H9 (cell line): Measurements from ENCODE around the gene EVI5. TPM values are rescaled to one million over a fixed set of nuclear protein-coding genes. Genes with fewer than 3 reads are reported as not detected.
A peak's percentile ranks its signal among the peaks of the same experiment; 100 is the strongest.
"Not testable (repeated sequence)": the region's sequence is repeated elsewhere in the genome, so short reads cannot be mapped to it uniquely, and the experiment has no call there.

ENCODE experiments used
- DNase-seq: peaks from one replicate; pipeline ENCODE4 v3.0.0-alpha.2; 2017
- H2AFZ ChIP-seq: one replicate; pipeline ENCODE4 v1.6.1; 2013; ENCODE audit warnings: mild to moderate bottlenecking, low read length, control low read depth, moderate library complexity
- H2AK5ac ChIP-seq: 2 replicates; pipeline ENCODE4 v1.6.1; 2013; ENCODE audit warnings: low read length, control low read depth, mixed read lengths; ENCODE audit not compliant: insufficient read length
- H2BK120ac ChIP-seq: one replicate; pipeline ENCODE4 v1.6.1; 2013; ENCODE audit warnings: low read depth, mild to moderate bottlenecking, low read length, control low read depth, inconsistent platforms; ENCODE audit not compliant: poor library complexity, severe bottlenecking
- H2BK12ac ChIP-seq: 2 replicates; pipeline ENCODE4 v1.6.1; 2013; ENCODE audit warnings: low read length, control low read depth, mixed read lengths, low read depth; ENCODE audit not compliant: insufficient read length
- H2BK15ac ChIP-seq: 2 replicates; pipeline ENCODE4 v1.6.1; 2013; ENCODE audit warnings: low read depth, low read length, control low read depth
- H2BK20ac ChIP-seq: one replicate; pipeline ENCODE4 v1.6.1; 2013; ENCODE audit warnings: low read depth, mild to moderate bottlenecking, low read length, control low read depth, inconsistent platforms; ENCODE audit not compliant: poor library complexity, severe bottlenecking
- H2BK5ac ChIP-seq: 2 replicates; pipeline ENCODE4 v1.6.1; 2013; ENCODE audit warnings: low read length, control low read depth, mixed read lengths; ENCODE audit not compliant: insufficient read length
- H3K14ac ChIP-seq: 2 replicates; pipeline ENCODE4 v1.6.1; 2013; ENCODE audit warnings: low read length, control low read depth; ENCODE audit not compliant: insufficient read depth
- H3K18ac ChIP-seq: 2 replicates; pipeline ENCODE4 v1.6.1; 2013; ENCODE audit warnings: low read depth, mild to moderate bottlenecking, mixed read lengths, low read length, control low read depth; ENCODE audit not compliant: insufficient read length
- H3K23ac ChIP-seq: 2 replicates; pipeline ENCODE4 v1.6.1; 2013; ENCODE audit warnings: low read length, control low read depth, mixed read lengths, low read depth; ENCODE audit not compliant: insufficient read length
- H3K23me2 ChIP-seq: 2 replicates; pipeline ENCODE4 v1.6.1; 2013; ENCODE audit warnings: low read depth, mild to moderate bottlenecking, mixed read lengths, low read length, control low read depth; ENCODE audit not compliant: insufficient read length, poor library complexity, severe bottlenecking
- H3K27ac ChIP-seq: 2 replicates; pipeline ENCODE4 v1.5.1; 2013; ENCODE audit warnings: low read length, control low read depth, mixed read lengths, low read depth; ENCODE audit not compliant: insufficient read length
- H3K27me3 ChIP-seq: 2 replicates; pipeline ENCODE4 v1.6.1; 2013; ENCODE audit warnings: low read length, control low read depth, inconsistent platforms; ENCODE audit not compliant: insufficient read depth
- H3K4ac ChIP-seq: 2 replicates; pipeline ENCODE4 v1.6.1; 2013; ENCODE audit warnings: low read depth, mild to moderate bottlenecking, control low read depth, inconsistent platforms, low read length, moderate library complexity
- H3K4me1 ChIP-seq: 2 replicates; pipeline ENCODE4 v1.6.1; 2013; ENCODE audit warnings: low read length, control low read depth, inconsistent platforms; ENCODE audit not compliant: insufficient read depth
- H3K4me2 ChIP-seq: 2 replicates; pipeline ENCODE4 v1.6.1; 2013; ENCODE audit warnings: low read length, control low read depth, mixed read lengths; ENCODE audit not compliant: insufficient read length, insufficient read depth
- H3K56ac ChIP-seq: 2 replicates; pipeline ENCODE4 v1.6.1; 2013; ENCODE audit warnings: low read depth, mild to moderate bottlenecking, mixed read lengths, low read length, control low read depth; ENCODE audit not compliant: insufficient read length
- H3K79me1 ChIP-seq: 2 replicates; pipeline ENCODE4 v1.6.1; 2013; ENCODE audit warnings: low read depth, mild to moderate bottlenecking, moderate library complexity, low read length, control low read depth, inconsistent platforms; ENCODE audit not compliant: insufficient read depth, poor library complexity, severe bottlenecking
- H3K79me2 ChIP-seq: 2 replicates; pipeline ENCODE4 v1.6.1; 2013; ENCODE audit warnings: low read length, control low read depth, inconsistent platforms; ENCODE audit not compliant: insufficient read depth
- H3K9ac ChIP-seq: 2 replicates; pipeline ENCODE4 v1.6.1; 2013; ENCODE audit warnings: low read length, control low read depth, mixed read lengths; ENCODE audit not compliant: insufficient read length; ENCODE audit errors: extremely low read depth
- H3K9me3 ChIP-seq: one replicate; pipeline ENCODE4 v1.6.1; 2013; ENCODE audit warnings: low read depth, low read length, inconsistent platforms; ENCODE audit not compliant: control insufficient read depth
- H3T11ph ChIP-seq: one replicate; pipeline ENCODE4 v1.6.1; 2013; ENCODE audit warnings: mild to moderate bottlenecking, low read length, control low read depth, inconsistent platforms
- H4K20me1 ChIP-seq: one replicate; pipeline ENCODE4 v1.6.1; 2013; ENCODE audit not compliant: control insufficient read depth, insufficient read length, insufficient read depth
- H4K5ac ChIP-seq: 2 replicates; pipeline ENCODE4 v1.6.1; 2013; ENCODE audit warnings: low read depth, mild to moderate bottlenecking, mixed read lengths, low read length, control low read depth; ENCODE audit not compliant: insufficient read length
- H4K8ac ChIP-seq: replicated peaks from 2 replicates; pipeline ENCODE4 v1.6.1; 2013; ENCODE audit warnings: low read length, control low read depth, mixed read lengths, low read depth; ENCODE audit not compliant: insufficient read length
- H4K91ac ChIP-seq: 2 replicates; pipeline ENCODE4 v1.6.1; 2013; ENCODE audit warnings: low read depth, mild to moderate bottlenecking, moderate library complexity, mixed read lengths, low read length, control low read depth; ENCODE audit not compliant: insufficient read length
- H3K27ac Mint-ChIP-seq, 3 experiments: 2 replicates in 2 of 3; 3 replicates in 1 of 3; pipeline ENCODE4 v1.8.0; 2020 to 2021; ENCODE audit warnings: mixed read lengths in 3 of 3, mild to moderate bottlenecking in 1 of 3, moderate library complexity in 1 of 3
- H3K27me3 Mint-ChIP-seq: 2 replicates; pipeline ENCODE4 v1.8.0; 2021; ENCODE audit warnings: low read depth, mild to moderate bottlenecking, moderate library complexity, mixed read lengths
- H3K36me3 Mint-ChIP-seq, 3 experiments: 2 replicates in 2 of 3; 3 replicates in 1 of 3; pipeline ENCODE4 v1.8.0; 2020 to 2021; ENCODE audit warnings: low read depth in 3 of 3, mixed read lengths in 3 of 3; ENCODE audit not compliant: insufficient read depth in 1 of 3
- H3K4me1 Mint-ChIP-seq, 2 experiments: 2 replicates each; pipeline ENCODE4 v1.8.0; 2020; ENCODE audit warnings: mixed read lengths in 2 of 2
- H3K4me3 Mint-ChIP-seq, 2 experiments: 2 replicates in 1 of 2; 3 replicates in 1 of 2; pipeline ENCODE4 v1.8.0; 2020 to 2021; ENCODE audit warnings: mild to moderate bottlenecking in 2 of 2, mixed read lengths in 2 of 2, moderate library complexity in 1 of 2
- H3K9me3 Mint-ChIP-seq, 2 experiments: 2 replicates in 1 of 2; 3 replicates in 1 of 2; pipeline ENCODE4 v1.8.0; 2020; ENCODE audit warnings: mild to moderate bottlenecking in 2 of 2, mixed read lengths in 2 of 2, moderate library complexity in 1 of 2
- WGBS: extraction: QIAGEN DNeasy Blood & Tissue Kit; methylation state at CpG from one replicate; pipeline ENCODE4 v1.1.7; 2013; ENCODE audit warnings: missing lambda C conversion rate, low lambda C conversion rate, mixed read lengths; ENCODE audit not compliant: insufficient read length; ENCODE audit errors: extremely low coverage; 5-methylcytosine and 5-hydroxymethylcytosine counted together
- total RNA-seq: library from RNA; stranded (reverse); gene quantifications from 2 replicates; pipeline ENCODE4 v1.2.1, GENCODE V29; 2021
- TF ChIP-seq, protein P1 (sequence below): fragments of 200-600 bp; sonication (generic); conservative IDR thresholded peaks from 3 replicates; pipeline ENCODE4 v1.8.0; 2021; ENCODE audit warnings: antibody characterized with exemption, mild to moderate bottlenecking

EVI5 gene
- total RNA-seq, 1 experiment from 2014 or later: 9.7 TPM

DNA sequence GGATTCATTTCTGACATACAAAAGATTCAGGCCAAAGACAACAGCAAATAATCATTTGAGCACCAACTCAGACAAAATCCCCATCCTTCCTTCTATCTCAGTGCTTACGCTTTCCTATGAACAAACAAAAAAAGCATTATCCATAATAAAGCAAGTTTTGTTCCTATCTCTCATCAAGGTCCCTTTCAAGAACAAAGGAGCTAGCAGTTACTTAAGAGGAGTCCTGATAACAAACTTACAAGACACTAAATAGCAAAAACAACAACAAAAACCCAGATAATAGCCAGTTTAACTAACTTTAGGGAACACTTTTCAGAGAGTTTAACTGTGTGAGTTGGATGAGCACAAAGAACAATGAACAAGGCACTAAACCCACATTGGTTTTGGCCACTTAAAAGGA, 10.5 kb downstream of the EVI5 start:
- TF ChIP-seq, protein P1, sequence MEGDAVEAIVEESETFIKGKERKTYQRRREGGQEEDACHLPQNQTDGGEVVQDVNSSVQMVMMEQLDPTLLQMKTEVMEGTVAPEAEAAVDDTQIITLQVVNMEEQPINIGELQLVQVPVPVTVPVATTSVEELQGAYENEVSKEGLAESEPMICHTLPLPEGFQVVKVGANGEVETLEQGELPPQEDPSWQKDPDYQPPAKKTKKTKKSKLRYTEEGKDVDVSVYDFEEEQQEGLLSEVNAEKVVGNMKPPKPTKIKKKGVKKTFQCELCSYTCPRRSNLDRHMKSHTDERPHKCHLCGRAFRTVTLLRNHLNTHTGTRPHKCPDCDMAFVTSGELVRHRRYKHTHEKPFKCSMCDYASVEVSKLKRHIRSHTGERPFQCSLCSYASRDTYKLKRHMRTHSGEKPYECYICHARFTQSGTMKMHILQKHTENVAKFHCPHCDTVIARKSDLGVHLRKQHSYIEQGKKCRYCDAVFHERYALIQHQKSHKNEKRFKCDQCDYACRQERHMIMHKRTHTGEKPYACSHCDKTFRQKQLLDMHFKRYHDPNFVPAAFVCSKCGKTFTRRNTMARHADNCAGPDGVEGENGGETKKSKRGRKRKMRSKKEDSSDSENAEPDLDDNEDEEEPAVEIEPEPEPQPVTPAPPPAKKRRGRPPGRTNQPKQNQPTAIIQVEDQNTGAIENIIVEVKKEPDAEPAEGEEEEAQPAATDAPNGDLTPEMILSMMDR: no peak
- Histone ChIP-seq H3K27me3 (no peaks in the 10 kb centered on the region), H2AFZ (no peak overlapping the region), H2BK5ac (no peak overlapping the region), H2BK20ac (no peak overlapping the region), H3K27ac (no peak overlapping the region), H2AK5ac (no peak overlapping the region), H3K79me2 (no peaks in the 10 kb centered on the region; the same call in 1 of the 2 replicates), H3K9ac (no peak overlapping the region), H3K23me2 (no peaks in the 10 kb centered on the region), H3K56ac (no peak overlapping the region), H4K5ac (no peak overlapping the region), H2BK120ac (no peak overlapping the region), H4K8ac (no peak overlapping the region), H2BK15ac (no peak overlapping the region), H3K79me1 (no peaks in the 10 kb centered on the region), H3K23ac (no peak overlapping the region), H4K20me1 (no peaks in the 10 kb centered on the region), H4K91ac (no peak overlapping the region), H3K14ac (no peak overlapping the region), H3K4me1 (no peaks in the 10 kb centered on the region), H3K4ac (no peak overlapping the region), H2BK12ac (no peak overlapping the region), H3K18ac (no peak overlapping the region), H3K4me2 (no peak overlapping the region), H3T11ph (no peak overlapping the region), H3K9me3 (no peaks in the 10 kb centered on the region)
- no CpG with 5 or more reads among the region's 1 CpG for WGBS
- no peaks in the 10 kb centered on the region for H3K27me3 Mint-ChIP-seq
- DNase-seq: no peak
- no peaks in the 10 kb centered on the region for H3K9me3 Mint-ChIP-seq
- H3K4me3 Mint-ChIP-seq: no peak overlapping the region
- peak overlapping the region in 1 of 3 experiments; percentile 71; a peak in 3 of 7 replicates for H3K27ac Mint-ChIP-seq
- peaks cover 14 to 20% of the 10 kb centered on the region in 2 experiments for H3K4me1 Mint-ChIP-seq
- H3K36me3 Mint-ChIP-seq: no peaks in the 10 kb centered on the region

DNA sequence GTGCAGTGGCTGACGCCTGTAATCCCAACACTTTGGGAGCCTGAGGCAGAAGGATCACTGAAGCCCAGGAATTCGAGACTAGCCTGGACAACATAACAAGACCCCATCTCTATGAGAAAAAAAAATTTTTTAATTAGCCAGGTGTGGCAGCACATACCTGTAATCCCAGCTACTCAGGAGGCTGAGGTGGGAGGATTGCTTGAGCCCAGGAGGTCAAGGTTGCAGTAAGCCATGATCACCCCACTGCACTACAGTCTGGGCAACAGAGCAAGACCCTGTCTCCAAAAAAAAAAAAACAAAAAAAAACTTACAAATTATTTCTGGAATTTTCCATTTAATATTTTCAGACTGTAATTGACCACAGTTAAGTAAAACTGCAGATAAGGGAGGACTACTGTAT, 11.2 kb downstream of the EVI5 start:
- not testable (repeated sequence) for H2BK15ac ChIP-seq, H3K4me1 ChIP-seq, H3T11ph ChIP-seq, H3K4me3 Mint-ChIP-seq, DNase-seq, H4K20me1 ChIP-seq, H2BK120ac ChIP-seq, H3K4me2 ChIP-seq, H3K9me3 ChIP-seq, H3K18ac ChIP-seq, H2BK20ac ChIP-seq, H3K56ac ChIP-seq, H4K91ac ChIP-seq, H2AK5ac ChIP-seq, H3K23me2 ChIP-seq, H3K9ac ChIP-seq, H2BK12ac ChIP-seq, H2BK5ac ChIP-seq, H3K9me3 Mint-ChIP-seq, H3K23ac ChIP-seq, H3K36me3 Mint-ChIP-seq, H3K27me3 Mint-ChIP-seq, H3K27me3 ChIP-seq, H4K8ac ChIP-seq, H3K79me2 ChIP-seq, H3K4ac ChIP-seq, H4K5ac ChIP-seq, H3K14ac ChIP-seq, H3K79me1 ChIP-seq, H2AFZ ChIP-seq, H3K27ac Mint-ChIP-seq, H3K27ac ChIP-seq
- peaks cover 14 to 20% of the 10 kb centered on the region in 2 experiments for H3K4me1 Mint-ChIP-seq
- WGBS: no CpG with 5 or more reads among the region's 2 CpGs
